Astrocyte of the hippocampus (primary cell): Measurements from ENCODE around the gene RNF20.
"Not testable (repeated sequence)": the region's sequence is repeated elsewhere in the genome, so short reads cannot be mapped to it uniquely, and the experiment has no call there.

Experiments
- DNase-seq: peaks from one replicate; pipeline ENCODE4 v3.0.0; 2011; ENCODE audit warnings: low read depth, low spot score

The RNF20 gene

DNA sequence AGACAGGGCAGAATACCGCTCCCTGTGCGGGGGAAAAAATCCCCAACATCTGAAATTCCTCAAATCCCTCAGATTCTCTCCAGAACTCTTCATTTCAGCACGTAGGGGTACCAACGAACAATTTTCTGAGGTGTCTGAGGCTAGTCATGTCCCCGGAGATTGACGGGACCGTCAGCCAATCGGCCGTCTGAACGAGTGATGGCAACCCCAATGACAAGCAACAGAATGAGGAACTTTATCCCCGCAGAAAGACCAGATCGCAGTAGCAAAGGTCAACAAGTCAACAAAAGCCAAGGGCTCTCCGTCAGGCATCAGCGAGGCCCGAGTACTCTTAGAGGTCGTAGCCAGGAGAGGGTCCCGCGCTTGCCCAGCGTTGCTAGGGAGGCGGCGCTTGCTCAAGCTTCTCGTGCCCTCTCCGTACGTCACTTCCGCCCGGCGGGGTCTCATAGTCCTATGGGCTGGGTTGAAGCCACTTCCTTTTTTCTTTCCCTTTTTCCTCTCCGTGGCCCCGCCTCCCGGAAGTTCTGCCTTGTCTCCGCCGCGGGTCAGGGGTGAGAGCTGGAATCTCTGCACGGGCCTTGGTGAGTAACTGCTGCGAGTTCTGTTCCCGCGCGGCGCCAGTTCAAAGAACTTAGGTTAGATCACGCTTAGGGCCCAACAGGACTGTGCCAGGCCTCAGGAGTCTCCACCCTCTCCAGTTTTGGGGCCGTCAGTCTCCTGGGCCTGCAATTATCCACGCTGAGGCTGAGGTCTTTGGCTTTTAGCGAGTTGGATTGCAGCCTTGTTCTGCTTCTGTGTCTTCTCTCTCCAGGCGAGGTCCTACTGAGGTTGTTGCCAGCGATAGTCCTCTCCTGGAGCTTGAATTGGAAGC, at the start of gene RNF20:
Gene RNF20, plus strand, starts transcription at position 520 of the 871 bp plus-strand sequence. CDS start 1,571 bp downstream, outside the sequence.
- peak; percentile 99 for DNase-seq

GRCh38 chr9:101484046-101484445, 49.6 kb upstream of the RNF20 start:
- no peak for DNase-seq

DNA sequence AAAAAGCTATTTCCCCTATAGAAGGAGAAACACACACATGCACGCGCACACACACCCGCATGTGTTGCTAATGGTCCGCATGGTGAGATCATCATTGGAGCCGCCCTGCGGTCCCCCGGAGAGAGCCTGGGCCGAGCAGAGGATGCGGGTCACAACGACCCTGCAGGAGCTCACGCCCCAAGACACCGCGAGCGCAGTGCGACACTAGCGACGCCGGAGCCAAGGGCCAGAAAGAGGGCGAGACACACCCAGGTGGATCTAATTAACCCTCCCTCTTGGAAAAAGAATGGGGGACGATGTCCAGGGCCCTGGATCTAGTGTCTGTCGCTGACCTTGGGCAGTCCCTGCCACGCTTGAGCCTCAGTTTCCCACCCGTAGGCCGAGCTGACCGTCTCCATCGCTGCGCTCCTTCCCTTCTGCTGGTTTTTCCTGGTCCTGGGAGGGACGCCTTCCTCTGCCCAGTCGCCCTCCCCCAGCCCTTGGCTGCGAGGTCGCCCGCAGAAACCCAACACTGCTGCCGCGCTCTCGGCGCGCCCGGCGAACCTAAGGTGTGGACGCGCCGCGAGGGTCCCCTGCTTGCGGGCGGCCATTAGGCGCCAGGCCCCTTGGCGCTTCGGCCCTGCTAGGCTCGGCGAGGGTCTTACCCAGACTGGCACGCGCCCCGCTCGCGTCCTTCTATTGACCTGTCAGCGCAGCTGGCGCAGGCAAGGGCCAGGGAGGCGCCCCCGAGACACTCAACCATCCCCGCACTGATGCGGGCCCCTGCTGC, 47.5 kb upstream of the RNF20 start:
- peak; percentile 64 for DNase-seq

DNA sequence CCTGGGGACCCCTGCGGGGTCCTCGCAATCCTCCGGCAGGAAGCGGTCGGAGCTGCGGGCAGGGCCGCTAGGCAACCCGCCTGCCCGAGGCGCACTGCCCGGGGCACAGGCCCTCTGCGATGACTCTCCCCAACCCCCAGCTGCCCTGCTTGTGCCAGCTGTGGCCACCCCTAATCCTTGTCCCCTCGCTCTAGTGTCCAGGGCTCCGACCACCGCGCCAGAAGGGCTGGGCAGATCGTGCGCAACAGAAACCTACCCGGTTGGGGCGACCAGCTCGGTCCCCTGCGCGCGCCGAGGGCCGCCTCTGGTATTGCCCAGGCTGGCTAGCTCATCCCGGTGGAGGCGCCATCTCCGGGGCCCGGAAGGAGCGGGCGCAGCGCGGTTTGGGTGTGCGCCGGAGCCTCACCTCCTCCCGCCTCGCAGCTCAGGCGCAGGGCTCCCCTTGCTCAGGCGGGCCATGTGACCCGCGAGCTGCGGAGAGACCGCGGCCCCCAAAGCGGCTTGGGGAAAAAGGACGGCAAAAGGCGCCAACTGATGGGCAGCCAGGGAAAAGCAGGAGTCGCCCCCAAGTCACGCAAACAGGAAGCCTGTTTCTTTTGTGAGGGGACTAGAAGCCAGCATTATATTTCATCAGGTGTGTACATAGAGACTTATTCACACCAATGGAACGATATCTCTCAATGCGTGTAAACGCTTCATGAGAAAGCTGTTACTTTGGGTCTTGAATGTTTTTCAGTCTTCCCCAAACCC, 46.8 kb upstream of the RNF20 start:
- DNase-seq = peak; percentile 78

GRCh38 chr9:101487443-101487840, 46.2 kb upstream of the RNF20 start:
- no peak for DNase-seq

DNA sequence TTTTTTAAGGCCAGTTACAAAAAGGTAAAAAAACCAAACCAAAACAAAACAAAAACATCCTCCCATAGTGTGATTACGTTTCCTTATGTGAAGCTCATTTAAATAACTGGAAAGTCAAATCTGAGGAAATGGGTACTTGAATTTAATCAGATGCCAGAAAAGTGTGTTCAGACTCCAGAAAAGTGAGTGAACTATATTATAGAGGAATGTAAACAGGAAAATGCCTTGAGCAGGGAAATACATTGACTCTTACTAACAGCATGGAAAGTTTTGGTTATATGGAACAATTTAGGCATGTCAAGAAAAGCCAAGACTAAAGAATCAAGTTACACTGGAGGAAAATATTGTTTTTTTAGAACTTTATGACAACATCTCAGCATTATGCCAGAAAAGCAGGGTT, 37.8 kb upstream of the RNF20 start:
- no peak for DNase-seq

- no peak for DNase-seq
Measured at GRCh38 chr9:101498323-101498722, 35.3 kb upstream of the RNF20 start.

DNA sequence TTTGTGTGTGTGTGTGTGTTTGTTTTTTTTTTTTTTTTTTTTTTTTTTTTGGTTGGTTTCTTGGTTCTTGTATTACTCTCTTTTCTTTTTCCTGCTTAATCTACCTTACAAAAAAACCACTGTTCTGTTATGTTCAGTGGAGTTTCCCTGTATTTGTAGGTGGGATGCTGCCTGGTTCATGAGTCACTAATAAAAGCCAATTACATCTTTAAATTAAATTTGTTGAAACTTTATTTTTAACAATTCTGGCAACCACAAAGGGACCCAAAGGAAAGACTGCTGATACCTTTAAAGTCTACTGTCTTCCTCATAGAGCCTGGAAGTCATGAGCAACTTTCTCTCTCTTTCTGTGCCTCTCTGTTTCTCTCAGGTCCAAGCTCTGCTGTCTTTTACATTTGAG, 29.5 kb upstream of the RNF20 start:
- DNase-seq = no peak

DNA sequence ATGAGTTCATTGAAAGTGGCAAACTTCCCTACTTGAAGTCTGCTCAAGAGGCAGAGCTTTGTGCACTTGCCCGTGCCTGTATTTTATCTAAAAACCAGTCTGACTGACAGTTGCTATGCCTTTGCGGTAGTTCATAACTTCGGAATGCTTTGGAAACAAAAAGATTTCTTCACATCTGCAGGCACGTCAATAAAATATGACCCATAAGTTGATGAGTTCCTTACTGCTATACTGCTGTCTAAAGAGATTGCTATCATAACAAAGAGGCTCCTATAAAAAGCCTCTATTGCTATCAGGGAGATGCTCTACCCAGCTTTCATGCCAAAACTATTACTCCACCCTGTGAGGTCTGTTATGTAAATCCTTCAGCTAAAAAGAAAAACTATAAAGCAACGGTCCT, 25.4 kb upstream of the RNF20 start:
- DNase-seq = no peak

DNA sequence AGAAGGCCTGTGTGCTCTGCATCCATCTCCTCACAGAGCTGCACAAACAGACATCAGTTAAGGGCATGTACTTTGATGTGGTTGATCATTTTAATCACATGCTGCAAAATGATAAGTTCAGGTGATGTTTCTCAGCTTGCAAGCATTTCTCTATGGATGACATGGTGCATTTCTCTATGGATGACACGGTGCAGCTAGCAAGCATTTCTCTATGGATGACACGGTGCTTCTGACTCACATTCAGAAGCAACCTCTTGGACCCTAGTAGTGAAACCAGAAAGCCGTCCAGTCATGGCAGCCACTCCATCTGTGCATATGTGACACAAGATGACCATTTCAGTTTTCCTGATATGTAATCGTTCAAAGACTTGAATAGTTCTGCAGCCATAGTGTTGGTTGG, 24.1 kb upstream of the RNF20 start:
- DNase-seq = no peak

- DNase-seq = no peak
Measured at GRCh38 chr9:101510459-101510858, 23.2 kb upstream of the RNF20 start.

GRCh38 chr9:101511009-101511408, 22.6 kb upstream of the RNF20 start:
- no peak for DNase-seq

DNA sequence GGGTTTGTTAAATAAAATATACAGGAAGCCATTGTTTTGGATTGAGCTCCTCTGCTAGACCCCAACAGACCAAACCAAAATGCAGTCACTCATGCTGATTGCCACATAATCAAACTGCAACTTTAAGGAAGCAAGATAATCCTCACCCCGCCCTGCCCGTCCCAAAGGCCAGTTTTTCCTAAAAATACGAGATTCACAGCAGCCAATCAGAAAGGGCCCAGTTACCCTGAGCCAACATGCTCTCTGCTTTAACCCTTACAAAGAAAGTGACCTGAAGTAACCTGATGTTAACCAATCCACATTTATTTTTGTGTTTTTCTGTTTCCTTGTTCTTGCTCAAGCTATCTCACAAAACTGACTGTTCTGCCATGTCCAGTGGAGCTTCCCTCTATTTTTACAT, 21.5 kb upstream of the RNF20 start:
- no peak for DNase-seq

- DNase-seq = no peak
Measured at GRCh38 chr9:101513351-101513750, 20.3 kb upstream of the RNF20 start.

DNA sequence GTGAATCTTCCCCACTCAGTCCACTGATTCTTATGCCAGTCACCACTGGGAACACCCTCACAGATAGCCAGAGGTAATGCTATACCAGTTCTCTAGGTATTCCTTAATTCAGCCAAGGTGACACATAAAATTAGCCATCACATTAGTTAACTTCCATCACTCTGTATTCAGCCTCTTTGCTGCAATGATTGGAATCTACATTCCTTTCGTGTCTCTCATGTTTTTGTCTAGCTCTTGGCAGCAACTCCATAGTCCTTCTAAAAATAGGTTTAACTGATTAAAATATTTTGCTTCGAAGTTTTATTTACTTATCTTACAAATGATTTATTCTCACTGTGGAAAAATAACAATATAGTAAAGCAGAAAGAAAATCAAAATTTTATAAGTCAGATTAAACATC, 19.6 kb upstream of the RNF20 start:
- peak; percentile 73 for DNase-seq

DNA sequence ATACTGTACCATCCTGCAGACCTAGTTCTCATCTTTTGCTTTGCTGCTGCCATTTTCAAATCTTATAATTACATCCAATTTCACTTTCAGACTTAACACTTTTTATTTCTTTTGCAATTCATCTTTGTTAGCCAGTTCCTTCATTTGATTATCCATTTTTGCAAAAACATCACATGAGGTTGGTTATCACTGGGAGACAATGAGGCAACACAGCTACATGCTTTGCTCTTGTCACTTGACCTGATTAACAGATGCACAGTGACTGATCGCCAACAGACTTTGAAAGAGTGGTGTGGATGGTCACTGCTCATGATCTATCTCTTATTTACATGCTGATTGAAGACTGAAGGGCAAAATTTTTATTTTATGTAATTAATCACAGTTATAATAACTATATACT, 17.0 kb upstream of the RNF20 start:
- DNase-seq = no peak

DNA sequence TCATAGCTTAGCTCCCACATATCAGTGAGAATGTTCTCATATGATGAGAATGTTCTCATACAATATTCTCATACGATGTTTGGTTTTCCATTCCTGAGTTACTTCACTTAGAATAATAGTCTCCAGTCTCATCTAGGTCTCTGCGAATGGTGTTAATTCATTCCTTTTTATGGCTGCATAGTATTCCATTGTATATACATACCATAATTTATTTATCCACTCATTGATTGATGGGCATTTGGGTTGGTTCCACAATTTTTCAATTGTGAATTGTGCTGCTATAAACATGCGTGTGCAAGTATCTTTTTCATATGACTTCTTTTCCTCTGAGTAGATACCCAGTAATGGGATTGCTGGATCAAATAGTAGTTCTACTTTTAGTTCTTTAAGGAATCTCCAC, 15.2 kb upstream of the RNF20 start:
- not testable (repeated sequence) for DNase-seq

- no peak for DNase-seq
Measured at GRCh38 chr9:101524371-101524770, 9.3 kb upstream of the RNF20 start.

GRCh38 chr9:101527066-101527465, 6.6 kb upstream of the RNF20 start:
- DNase-seq = peak; percentile 16

- no peak for DNase-seq
Measured at GRCh38 chr9:101528015-101528414, 5.6 kb upstream of the RNF20 start.

DNA sequence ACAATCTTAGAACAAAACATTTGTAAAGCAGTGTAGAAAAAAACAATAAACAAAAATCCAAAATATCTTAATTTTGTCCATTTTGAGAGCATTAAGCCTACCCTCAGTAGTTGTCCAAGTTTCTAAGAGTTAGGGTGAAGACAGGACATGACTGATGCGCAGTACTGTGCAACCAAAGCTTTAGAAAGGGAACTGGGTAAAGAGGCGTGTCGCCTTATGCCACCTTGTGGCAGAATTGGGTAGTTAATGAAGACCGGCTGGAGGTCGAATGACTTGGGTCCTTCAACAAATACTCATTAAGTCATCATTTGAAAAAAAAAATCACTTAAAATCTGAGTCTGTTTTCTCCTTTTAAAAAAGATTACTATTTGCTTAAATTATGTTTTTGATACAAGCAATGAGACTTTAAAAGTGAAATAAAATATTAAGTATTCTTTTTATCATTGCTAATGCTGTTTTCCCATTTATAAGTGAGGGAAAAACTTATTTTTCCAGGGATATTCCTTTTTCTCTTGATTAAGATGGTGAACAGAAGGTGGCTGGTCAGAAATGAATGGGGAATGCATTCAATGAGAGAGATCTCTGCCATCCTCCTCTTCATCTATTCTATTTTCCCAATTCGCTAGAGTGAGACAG, 3.5 kb upstream of the RNF20 start:
- DNase-seq = peak; percentile 86

- no peak for DNase-seq
Measured at GRCh38 chr9:101536351-101536750, 2.7 kb downstream of the RNF20 start.
